Measurements from ENCODE around the gene WDR12.
"Not testable (repeated sequence)": the region's sequence is repeated elsewhere in the genome, so short reads cannot be mapped to it uniquely, and the experiment has no call there.

WDR12 gene

GRCh38 chr2:202911512-202912341, at the start of gene WDR12, which contains the start of gene CARF:
TSS of gene WDR12 (minus strand) at chr2:202911673. CDS start at chr2:202911476, 197 bp downstream.
TSS of gene CARF (plus strand) at chr2:202912275. CDS start at chr2:202941903, 29,628 bp downstream.
- ATAC-seq, result peak; percentile 84 to 86

GRCh38 chr2:202960524-202960923, 49.1 kb upstream of the WDR12 start:
- ATAC-seq, result no peak

DNA sequence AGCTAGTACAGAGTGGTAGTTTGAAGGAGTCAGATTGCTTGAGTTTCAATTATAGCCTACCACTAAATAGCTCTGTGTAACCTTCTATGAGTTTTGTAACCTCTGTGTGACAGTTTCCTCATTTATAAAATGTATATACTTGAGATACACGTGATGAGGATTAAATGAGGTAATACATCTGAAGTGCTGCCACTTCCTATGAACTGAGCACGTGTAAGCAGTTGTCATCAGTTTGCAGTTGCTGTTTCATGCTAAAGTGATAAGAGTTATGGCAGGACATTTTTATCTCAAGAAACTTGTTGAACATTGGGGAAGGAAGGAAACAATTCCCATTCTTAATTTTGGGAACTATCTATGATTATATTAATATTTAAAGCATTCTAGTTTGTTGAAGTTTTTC, 39.1 kb upstream of the WDR12 start:
- no peak for ATAC-seq

DNA sequence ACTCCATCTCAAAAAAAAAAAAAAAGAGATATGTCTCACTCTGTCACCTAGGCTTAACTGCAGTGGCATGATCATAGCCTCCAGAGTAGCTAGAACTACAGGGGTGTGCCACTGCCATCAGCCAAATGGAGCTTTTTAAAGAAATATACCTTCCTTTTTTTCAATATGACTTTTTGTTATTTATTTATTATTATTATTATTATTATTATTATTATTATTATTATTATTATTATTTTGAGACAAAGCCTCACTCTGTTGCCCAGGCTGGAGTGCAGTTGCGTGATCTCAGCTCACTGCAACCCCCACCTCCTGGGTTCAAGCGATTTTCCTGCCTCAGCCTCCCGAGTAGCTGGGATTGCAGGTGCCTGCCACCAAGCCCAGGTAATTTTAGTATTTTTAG, 37.9 kb upstream of the WDR12 start:
- not testable (repeated sequence) for ATAC-seq

DNA sequence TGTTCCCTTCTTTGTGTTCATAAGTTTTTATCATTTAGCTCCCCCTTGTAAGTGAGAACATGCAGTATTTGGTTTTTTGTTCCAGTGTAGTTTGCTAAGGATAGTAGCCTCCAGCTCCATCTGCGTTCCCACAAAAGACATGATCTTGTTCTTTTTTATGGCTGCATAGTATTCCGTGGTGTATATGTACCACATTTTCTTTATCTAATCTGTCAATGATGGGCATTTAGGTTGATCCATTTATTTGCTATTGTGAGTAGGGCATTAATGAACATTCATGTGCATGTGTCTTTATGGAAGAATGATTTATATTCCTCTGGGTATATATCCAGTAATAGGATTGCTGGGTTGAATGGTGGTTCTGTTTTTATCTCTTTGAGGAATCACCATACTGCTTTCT, 34.0 kb upstream of the WDR12 start:
- no peak for ATAC-seq

DNA sequence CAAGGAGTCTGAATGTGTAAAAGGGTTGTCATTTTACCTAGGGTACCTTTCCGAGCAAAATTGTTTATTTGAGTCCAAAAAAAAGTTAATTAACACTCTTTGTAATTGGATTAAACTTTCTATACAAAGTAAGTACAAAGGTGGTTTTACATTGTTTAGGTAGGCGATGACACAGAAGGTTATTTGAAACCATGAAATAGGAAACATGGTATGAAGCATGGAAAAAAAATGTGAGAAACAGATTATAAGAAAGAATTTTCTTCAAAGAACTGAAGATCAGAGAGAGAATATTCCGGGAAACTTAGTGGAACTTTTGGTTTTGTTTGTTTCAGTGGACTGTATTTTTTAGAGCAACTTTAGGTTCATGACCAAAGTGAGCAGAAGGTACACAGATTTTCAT, 33.3 kb upstream of the WDR12 start:
- no peak for ATAC-seq

GRCh38 chr2:202944408-202944807, 32.9 kb upstream of the WDR12 start:
- no peak for ATAC-seq

DNA sequence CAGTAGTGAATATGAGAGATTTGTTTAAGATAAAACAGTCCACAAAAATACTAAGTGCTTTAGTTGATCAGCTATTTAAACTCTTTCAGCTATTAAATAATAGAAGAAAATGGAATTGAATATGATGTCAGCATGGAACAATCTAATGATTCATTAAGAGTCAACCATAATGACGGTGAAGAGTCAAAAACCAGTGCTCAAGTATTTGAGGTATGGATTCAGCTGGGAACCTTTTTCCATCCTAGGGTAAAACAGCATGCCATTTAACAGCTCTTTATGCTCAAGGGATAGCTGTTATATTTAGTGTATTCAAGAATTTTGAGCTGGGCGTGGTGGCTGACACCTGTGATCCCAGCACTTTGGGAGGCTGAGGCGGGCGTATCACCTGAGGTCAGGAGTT, 30.3 kb upstream of the WDR12 start:
- no peak for ATAC-seq

- ATAC-seq, result no peak
Observed at GRCh38 chr2:202938960-202939359, 27.5 kb upstream of the WDR12 start.

DNA sequence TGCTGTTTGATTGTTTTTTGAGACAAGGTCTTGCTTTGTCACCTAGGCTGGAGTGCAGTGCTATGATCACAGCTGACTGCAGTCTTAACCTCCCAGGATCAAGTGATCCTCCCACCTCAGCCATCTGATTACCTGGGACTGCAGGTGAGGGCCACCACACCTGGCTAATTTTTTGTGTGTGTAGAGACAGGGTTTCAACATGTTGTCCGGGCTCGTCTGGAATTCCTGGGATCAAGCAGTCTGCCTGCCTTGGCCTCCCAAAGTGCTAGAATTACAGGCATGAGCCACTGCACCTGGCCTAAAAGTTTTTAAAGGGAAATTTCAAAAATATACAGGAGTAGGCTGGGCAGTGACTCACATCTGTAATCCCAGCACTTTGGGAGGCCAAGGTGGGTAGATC, 23.0 kb upstream of the WDR12 start:
- no peak for ATAC-seq

- ATAC-seq, result no peak
Observed at GRCh38 chr2:202933958-202934357, 22.5 kb upstream of the WDR12 start.

- ATAC-seq, result no peak
Observed at GRCh38 chr2:202933139-202933510, 21.7 kb upstream of the WDR12 start.

- no peak for ATAC-seq
Observed at GRCh38 chr2:202932425-202933138, 21.1 kb upstream of the WDR12 start.

GRCh38 chr2:202918860-202919259, 7.4 kb upstream of the WDR12 start:
- ATAC-seq, result no peak

DNA sequence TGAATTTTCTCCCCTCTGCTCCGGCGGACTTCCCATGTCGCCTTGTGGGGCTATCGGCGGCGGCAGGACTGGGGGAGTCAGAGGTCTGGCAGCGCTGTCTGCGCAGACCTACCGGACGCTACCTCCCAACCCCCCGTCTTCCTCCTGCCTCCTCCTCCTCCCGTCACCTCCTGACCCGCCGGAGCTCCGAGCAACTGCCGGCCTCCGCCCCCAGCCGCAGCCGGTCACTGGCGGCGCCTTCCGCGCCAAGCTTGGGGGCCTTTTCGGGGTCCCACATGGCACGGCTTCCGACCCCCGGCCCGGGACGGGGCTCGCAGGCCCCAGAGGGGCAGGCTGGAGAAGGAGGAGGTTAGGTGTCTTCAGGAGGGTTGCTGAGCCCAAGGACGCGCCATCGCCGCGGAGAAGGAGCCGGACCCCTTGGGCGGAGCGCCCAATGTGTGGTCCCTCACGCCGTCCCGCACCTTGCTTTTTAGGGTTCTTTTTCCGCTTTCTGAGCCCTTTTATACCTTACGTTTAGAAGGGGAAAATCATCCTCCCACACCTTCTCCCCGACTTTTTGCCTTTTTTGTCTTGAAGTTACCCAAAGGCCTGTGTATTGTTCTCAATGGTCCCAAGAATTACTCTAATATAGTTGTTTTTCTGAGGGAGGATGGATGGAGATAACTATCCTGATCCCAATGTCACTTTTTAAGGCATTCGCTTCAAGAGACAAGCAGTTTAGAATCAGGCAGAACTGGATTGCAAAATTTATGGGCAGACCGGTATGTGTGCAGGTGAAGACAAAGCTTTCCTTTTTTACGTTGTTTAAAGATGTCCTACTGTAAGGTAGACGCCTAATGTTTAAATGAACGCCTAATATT, 1.1 kb upstream of the WDR12 start:
- peak; percentile 54 to 58 for ATAC-seq

- no peak for ATAC-seq
Observed at GRCh38 chr2:202911203-202911511, 316 bp downstream of the WDR12 start.

DNA sequence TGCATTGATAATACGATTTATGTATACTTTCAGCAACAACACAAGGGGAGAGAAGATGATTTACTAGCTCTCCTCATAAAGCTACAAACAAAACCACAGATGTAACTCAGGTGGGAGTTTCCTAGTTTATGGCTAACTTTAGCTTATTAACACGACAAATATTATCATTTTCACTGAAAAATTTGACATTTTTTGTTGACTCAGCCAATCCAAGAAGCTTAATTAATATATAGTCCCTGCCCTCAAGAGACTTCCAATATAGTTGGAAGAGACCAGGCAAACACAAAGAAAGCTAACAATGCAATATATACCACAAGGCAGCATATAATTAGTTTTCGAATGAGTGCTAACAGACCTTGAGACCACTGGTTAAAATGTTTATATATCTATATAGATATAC, 775 bp downstream of the WDR12 start:
- no peak for ATAC-seq

- not testable (repeated sequence) for ATAC-seq
Observed at GRCh38 chr2:202910250-202910649, 1.2 kb downstream of the WDR12 start.

GRCh38 chr2:202909394-202910192, 1.9 kb downstream of the WDR12 start:
- no peak for ATAC-seq

GRCh38 chr2:202908186-202908585, 3.3 kb downstream of the WDR12 start:
- no peak for ATAC-seq

- ATAC-seq, result not testable (repeated sequence)
Observed at GRCh38 chr2:202905507-202905906, 6.0 kb downstream of the WDR12 start.

DNA sequence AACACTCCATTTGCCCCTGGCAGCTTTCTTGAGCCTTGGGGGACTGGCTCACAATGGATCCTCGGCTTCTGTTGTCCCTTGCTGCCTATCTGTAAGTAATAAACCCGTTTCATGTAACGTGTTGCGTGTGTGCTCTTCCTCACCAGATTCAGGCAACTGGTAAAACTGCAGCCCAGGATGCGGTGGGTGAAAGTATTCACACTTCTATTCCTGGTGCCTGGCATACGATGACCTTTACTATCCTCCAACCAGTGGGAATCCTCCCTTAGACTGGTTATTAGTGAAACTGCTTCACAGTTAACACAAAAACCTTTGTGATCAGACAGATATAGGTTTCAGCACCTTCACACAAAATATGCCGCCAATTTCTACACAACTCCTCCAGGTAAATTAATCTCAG, 26.3 kb downstream of the WDR12 start:
- ATAC-seq, result no peak
